Amniotic epithelial cell (primary cell): Measurements from ENCODE around the gene SLC1A7.

ENCODE experiments used
- DNase-seq: peaks from one replicate; pipeline ENCODE4 v3.0.0-alpha.2; 2010; ENCODE audit warnings: low read depth

Gene SLC1A7

GRCh38 chr1:53115403-53116306, 26.8 kb downstream of the SLC1A7 start:
- DNase-seq = peak; percentile 99

- DNase-seq = no peak
These were observed 27.6 kb downstream of the SLC1A7 start for GRCh38 chr1:53114581-53115400.

GRCh38 chr1:53114090-53114489, 28.3 kb downstream of the SLC1A7 start:
- DNase-seq = no peak

- peak; percentile 20 for DNase-seq
These were observed 29.6 kb downstream of the SLC1A7 start for GRCh38 chr1:53112861-53113260.

- DNase-seq = peak; percentile 95
These were observed 30.1 kb downstream of the SLC1A7 start for GRCh38 chr1:53112271-53112774.

- no peak for DNase-seq
These were observed 30.7 kb downstream of the SLC1A7 start for GRCh38 chr1:53111693-53112092.

- DNase-seq = peak; percentile 76
These were observed 31.3 kb downstream of the SLC1A7 start for GRCh38 chr1:53111073-53111556.

- DNase-seq = peak; percentile 89
These were observed 31.9 kb downstream of the SLC1A7 start for GRCh38 chr1:53110370-53111072.

GRCh38 chr1:53108646-53109580, 33.5 kb downstream of the SLC1A7 start:
- DNase-seq = peak; percentile 49

GRCh38 chr1:53107570-53108322, 34.7 kb downstream of the SLC1A7 start:
- DNase-seq = peak; percentile 99

- no peak for DNase-seq
These were observed 35.3 kb downstream of the SLC1A7 start for GRCh38 chr1:53107090-53107489.

- DNase-seq = no peak
These were observed 38.0 kb downstream of the SLC1A7 start for GRCh38 chr1:53104289-53104913.

GRCh38 chr1:53094533-53094919, 47.9 kb downstream of the SLC1A7 start:
- DNase-seq = no peak

- peak; percentile 66 for DNase-seq
These were observed 48.5 kb downstream of the SLC1A7 start for GRCh38 chr1:53093778-53094532.

- no peak for DNase-seq
These were observed 49.0 kb downstream of the SLC1A7 start for GRCh38 chr1:53093451-53093754.

- no peak for DNase-seq
These were observed 49.6 kb downstream of the SLC1A7 start for GRCh38 chr1:53092659-53093450.

- peak; percentile 65 for DNase-seq
These were observed 50.4 kb downstream of the SLC1A7 start for GRCh38 chr1:53091841-53092645.
